ENCODE data around the gene POLR2A. TPM values are rescaled to one million over a fixed set of nuclear protein-coding genes. Genes with fewer than 3 reads are reported as not detected.
"Not testable (repeated sequence)": the region's sequence is repeated elsewhere in the genome, so short reads cannot be mapped to it uniquely, and the experiment has no call there.

The POLR2A gene
- total RNA-seq, 2 donors from 2014 or later: 212 to 283 TPM

DNA sequence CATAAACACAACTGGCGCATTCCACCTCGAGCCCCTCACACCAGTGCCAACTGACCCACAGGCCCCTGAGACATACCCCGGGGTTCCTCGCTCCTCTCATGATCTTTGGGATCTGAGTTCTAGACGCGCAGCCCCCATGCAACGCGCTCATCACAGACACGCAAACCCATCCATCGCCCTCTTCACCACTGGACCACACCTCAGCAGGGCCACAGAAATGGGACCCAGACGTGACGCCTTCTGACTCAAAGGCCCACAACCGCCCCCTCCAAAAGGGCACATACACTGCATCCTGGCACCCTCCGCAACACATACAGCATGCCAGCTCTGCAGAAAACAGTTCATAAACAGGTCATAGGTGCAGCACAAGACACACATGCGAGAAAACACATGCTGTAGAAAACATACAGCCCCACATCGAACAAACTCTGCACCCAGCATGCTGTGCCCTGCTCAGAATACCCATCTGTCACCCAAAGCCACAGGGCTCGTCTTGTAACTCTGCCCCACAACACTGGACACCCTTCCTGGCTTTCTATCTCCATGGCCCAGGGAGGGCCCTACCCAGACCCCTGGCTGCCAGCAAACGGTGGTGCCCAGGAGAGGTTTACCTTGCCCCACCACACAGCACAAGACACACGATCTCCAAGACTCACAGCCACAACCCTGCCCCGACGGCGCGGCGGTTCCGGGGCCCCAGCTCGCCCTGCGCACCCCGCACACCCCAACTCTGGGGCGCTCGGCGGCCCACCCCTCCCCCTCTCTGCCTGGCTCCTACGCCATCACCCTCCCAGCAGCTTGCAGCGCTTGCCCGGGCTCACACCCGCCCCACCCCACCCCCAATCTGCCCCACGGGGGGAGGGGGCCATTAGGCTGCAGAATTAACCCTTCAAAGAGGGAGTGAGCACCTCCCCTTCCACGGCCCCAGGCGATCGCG lies 5.6 kb upstream of the POLR2A start:
- peak overlapping the region; percentile 83 to 93 for H3K27ac Mint-ChIP-seq
- H3K9me3 Mint-ChIP-seq: no peaks in the 10 kb centered on the region
- H3K36me3 Mint-ChIP-seq: no peaks in the 10 kb centered on the region
- no peaks in the 10 kb centered on the region for H3K27me3 Mint-ChIP-seq
- DNase-seq (ENCODE audit: low spot score) (no peak), ATAC-seq (peak; percentile 2 to 34)
- peaks cover 54 to 55% of the 10 kb centered on the region in 2 donors for H3K4me1 Mint-ChIP-seq (ENCODE audit: low read depth in 2 of 2)
- H3K4me3 Mint-ChIP-seq: peak overlapping the region; percentile 91

DNA sequence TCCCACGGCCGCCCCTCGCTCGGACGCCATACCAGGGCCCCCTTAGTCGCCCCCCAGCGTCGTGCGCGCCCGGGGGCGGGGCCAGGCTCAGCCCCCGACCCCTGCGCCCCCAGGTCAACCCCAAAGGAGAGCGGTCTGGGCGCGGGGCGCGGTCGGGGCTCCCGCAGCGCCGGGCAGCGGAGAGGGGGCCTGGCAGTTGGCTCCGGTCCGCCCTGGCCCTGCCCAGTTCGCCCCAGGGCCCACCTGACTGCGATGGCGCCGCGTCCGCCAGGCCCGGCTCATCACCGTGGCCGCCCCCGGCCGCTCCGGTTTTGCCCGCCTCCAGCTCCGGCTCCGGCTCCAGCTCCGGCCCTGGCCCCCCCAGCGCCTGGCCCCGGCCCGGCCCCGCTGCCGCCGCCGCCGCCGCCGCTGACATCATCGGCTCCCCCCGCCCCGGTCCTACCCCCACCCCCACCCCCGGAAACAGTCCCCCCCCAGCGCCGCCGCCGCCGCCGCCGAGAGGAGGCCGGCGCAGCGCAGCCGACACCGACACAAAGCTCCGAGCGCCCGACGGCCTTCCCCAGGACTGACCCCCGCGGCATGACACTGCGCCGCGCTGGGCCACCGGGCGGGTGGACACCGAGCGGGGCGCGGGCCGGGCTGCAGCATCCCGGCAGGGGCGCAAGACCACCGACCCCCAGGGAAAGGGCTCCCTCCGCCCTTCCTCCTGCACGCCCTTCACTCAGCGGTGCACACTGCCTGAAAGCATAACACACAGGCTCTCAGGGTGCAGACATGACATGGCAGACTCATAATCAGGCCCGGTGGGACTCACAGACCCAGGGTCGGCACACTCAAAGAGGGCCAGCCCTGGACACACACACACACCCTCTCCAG lies 4.7 kb upstream of the POLR2A start, which contains the start of gene ZBTB4:
TSS of gene ZBTB4 (minus strand) at position 419 of the 876 bp plus-strand sequence. CDS start 12,830 bp downstream, outside the sequence.
- Mint-ChIP-seq H3K9me3 (no peaks in the 10 kb centered on the region), H3K4me1 (ENCODE audit: low read depth in 2 of 2) (peaks cover 56% of the 10 kb centered on the region in 2 donors)

DNA sequence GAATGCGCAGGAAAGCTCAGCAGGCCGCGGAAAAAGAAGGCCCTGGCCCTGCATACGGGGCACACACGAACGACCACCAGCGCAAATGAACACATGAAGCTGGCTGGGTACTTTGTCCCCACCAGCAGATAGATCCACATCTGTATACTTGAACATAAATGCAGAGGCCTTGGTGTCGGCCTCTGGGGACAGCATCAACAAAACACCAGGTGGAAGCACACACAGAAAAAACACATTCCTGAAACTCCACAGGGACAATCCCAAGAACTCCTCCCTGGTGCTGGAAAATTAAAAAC lies 4.1 kb upstream of the POLR2A start:
- Mint-ChIP-seq H3K9me3 (no peaks in the 10 kb centered on the region), H3K4me3 (peak overlapping the region; percentile 93), H3K27me3 (no peaks in the 10 kb centered on the region), H3K4me1 (ENCODE audit: low read depth in 2 of 2) (peaks cover 61 to 62% of the 10 kb centered on the region in 2 donors), H3K36me3 (peaks cover 5% of the 10 kb centered on the region), H3K27ac (peak overlapping the region; percentile 98)
- DNase-seq (ENCODE audit: low spot score) (no peak), ATAC-seq (no peak)

More for the DNA sequence above, 4.7 kb upstream of the POLR2A start, which contains the start of gene ZBTB4:
- peak within 1 kb of the TSS; percentile 98 for H3K27ac Mint-ChIP-seq
- ATAC-seq (peak; percentile 1 to 17), DNase-seq (ENCODE audit: low spot score) (peak; percentile 73)
- H3K36me3 Mint-ChIP-seq: no peaks in the 10 kb centered on the region
- H3K27me3 Mint-ChIP-seq: no peaks in the 10 kb centered on the region
- peak within 1 kb of the TSS; percentile 93 for H3K4me3 Mint-ChIP-seq

DNA sequence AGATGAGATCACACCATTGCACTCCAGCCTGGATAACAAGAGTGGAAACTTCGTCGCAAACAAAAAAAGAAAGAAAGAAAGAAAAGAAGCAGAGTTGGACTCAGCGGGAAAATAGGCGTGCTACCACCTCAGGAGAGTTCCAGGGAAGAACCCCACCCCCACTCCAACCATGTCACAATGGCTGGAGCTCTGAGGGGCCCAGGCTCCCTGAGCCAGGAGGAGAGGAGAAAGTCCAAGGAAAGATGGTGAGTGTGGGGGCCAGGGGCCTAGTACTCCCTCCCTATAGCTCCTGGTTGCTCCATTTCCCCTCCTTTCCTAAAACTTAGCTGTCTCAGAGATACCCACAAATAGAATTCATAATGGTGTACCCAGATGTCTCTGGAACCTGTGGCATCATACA lies 2.9 kb upstream of the POLR2A start, which contains the start of gene SLC35G6:
TSS of gene SLC35G6 (plus strand) at position 172 of the 400 bp plus-strand sequence. CDS start at position 243, 71 bp downstream.
- Mint-ChIP-seq H3K4me1 (ENCODE audit: low read depth in 2 of 2) (peaks cover 63% of the 10 kb centered on the region in 2 donors), H3K4me3 (peak within 1 kb of the TSS; percentile 93), H3K27ac (peak within 1 kb of the TSS; percentile 98), H3K36me3 (peaks cover 13% of the 10 kb centered on the region)
- not testable (repeated sequence) for ATAC-seq; H3K9me3 Mint-ChIP-seq; DNase-seq (ENCODE audit: low spot score); H3K27me3 Mint-ChIP-seq

DNA sequence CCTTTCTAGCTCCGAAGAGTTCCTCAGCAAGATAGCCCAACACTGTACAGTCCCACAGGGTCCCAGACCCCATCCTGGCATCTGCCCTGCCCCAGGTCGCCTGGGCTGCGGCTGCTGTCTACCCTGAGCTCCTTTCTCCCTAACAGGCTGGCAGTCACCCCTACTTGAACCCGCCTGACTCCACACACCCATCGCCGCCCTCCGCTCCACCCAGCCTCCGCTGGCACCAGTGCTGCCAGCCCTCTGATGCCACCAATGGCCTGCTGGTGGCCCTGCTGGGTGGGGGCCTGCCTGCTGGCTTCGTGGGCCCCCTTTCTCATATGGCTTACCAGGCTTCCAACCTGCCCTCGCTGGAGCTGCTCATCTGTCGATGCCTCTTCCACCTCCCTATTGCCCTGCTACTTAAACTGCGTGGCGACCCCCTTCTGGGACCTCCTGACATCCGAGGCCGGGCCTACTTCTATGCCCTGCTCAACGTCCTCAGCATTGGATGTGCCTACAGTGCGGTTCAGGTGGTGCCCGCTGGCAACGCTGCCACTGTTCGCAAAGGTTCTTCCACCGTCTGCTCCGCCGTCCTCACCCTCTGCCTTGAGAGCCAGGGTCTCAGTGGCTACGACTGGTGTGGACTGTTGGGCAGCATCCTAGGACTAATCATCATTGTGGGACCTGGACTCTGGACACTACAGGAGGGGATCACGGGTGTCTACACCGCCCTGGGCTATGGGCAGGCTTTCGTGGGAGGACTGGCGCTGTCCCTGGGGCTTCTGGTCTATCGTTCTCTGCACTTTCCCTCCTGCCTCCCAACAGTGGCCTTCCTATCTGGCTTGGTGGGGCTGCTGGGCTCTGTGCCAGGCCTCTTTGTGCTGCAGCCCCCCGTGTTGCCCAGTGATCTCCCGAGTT lies 2.1 kb upstream of the POLR2A start:
- DNase-seq (ENCODE audit: low spot score); H3K9me3 Mint-ChIP-seq; H3K27me3 Mint-ChIP-seq; ATAC-seq: not testable (repeated sequence)
- H3K4me3 Mint-ChIP-seq: peak overlapping the region; percentile 91
- peaks cover 58 to 62% of the 10 kb centered on the region in 2 donors for H3K4me1 Mint-ChIP-seq (ENCODE audit: low read depth in 2 of 2)
- peaks cover 17% of the 10 kb centered on the region for H3K36me3 Mint-ChIP-seq
- peak overlapping the region; percentile 98 for H3K27ac Mint-ChIP-seq

DNA sequence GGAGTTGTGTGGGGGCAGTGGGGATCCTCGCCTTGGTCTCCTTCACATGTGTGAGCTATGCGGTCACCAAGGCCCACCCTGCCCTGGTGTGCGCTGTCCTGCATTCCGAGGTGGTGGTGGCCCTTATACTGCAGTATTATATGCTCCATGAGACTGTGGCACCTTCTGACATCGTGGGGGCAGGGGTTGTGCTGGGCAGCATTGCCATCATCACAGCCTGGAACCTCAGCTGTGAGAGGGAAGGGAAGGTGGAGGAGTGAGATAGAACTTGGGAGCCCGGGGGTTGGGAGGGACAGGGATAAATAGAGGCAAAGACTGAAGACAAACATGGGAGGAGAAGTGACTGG lies 1.5 kb upstream of the POLR2A start:
- peak overlapping the region; percentile 98 for H3K27ac Mint-ChIP-seq
- H3K9me3 Mint-ChIP-seq; DNase-seq (ENCODE audit: low spot score); H3K27me3 Mint-ChIP-seq; ATAC-seq: not testable (repeated sequence)
- H3K4me1 Mint-ChIP-seq (ENCODE audit: low read depth in 2 of 2): peaks cover 57 to 64% of the 10 kb centered on the region in 2 donors
- peak overlapping the region; percentile 91 for H3K4me3 Mint-ChIP-seq
- peaks cover 22% of the 10 kb centered on the region for H3K36me3 Mint-ChIP-seq

DNA sequence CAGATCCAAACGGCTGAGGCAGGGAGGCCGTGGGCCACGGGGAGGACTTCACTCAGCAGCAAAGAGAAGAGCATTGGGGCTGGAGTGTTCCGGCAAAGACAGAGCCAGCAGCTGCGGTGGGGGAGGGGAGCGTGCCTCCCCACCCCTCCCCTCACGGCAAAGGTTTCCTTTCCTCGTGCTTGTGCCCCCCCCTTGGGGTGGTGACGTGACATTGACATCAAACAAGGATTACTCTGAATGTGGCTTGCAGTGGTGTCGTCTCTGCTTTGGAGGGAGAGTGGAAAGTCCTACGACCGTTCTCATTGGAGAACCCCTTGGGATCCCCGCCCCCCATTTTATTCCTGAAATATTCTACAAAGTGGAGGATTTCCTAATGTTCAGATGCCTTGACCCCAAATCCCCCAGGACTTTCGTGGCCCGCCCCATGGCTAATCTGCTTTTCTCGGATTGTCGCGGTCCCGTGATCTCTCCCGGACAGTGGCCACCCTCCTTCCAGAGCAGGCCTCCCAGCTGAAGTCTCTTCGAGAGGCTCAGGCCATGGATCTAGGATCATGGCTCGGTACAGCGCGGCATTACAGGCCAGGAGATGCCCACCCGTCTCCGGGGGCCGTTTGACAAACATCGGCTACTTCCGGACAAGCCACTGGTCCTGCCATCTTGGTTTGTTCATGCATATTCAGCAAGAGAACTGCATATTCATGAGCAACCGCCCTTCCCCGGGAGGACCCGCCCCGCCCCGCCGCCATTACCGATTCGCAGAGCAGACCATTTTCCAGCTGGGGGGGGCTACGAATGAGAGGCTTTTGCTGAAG lies 705 bp upstream of the POLR2A start:
- Mint-ChIP-seq H3K4me3 (peak overlapping the region; percentile 91), H3K27me3 (no peaks in the 10 kb centered on the region), H3K36me3 (peaks cover 25% of the 10 kb centered on the region), H3K27ac (peak overlapping the region; percentile 98), H3K9me3 (no peaks in the 10 kb centered on the region), H3K4me1 (ENCODE audit: low read depth in 2 of 2) (peaks cover 52 to 60% of the 10 kb centered on the region in 2 donors)
- DNase-seq (ENCODE audit: low spot score) (peak; percentile 96), ATAC-seq (peak; percentile 71 to 75)

DNA sequence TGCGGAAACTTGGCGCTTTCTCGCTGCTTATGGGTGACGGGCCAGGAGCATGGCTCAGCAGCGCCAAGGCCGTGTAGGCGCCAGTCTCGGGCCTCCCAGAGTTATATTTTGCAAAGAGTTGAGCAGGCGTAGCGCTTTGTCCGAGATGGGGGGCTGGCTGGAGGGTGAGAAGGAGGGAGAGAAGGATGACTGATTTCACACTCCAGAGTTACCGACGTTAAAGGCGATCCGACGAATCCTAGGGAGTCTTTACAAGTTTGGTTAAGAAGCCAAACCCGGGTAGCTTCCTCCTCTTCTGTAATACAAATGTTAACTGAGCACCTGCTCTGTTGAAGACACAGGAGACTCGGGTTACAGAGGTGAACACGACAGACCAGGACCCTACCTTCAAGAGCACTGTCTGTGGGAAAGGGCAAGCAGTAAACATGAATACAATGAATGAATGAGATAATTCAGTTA lies 782 bp downstream of the POLR2A start:
- H3K36me3 Mint-ChIP-seq: peaks cover 29% of the 10 kb centered on the region
- DNase-seq (ENCODE audit: low spot score): no peak

DNA sequence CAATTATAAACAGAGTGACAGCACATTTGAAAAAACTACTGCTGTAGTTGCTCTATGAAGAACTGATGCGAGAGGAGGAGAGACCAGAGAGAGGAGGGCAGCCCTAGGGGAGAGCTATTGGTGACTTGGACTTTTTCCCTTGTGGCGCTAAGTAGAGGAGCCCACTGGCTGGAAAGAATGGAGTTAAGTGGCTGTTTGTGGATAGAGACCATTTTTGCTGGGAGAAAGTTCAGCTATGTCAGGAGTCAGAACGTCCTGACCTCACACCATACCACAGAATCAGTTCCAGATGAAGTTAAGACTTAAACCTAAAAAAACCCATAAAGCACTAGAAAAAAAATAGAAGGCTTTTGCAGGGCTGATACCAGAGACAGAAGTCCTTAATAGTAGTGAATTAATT lies 2.0 kb downstream of the POLR2A start:
- Mint-ChIP-seq H3K27me3 (no peaks in the 10 kb centered on the region), H3K36me3 (peaks cover 34% of the 10 kb centered on the region), H3K9me3 (no peaks in the 10 kb centered on the region), H3K4me1 (ENCODE audit: low read depth in 2 of 2) (peaks cover 59 to 67% of the 10 kb centered on the region in 2 donors), H3K4me3 (peak overlapping the region; percentile 91), H3K27ac (peak overlapping the region; percentile 76 to 98)
- no peak for ATAC-seq
- no peak for DNase-seq (ENCODE audit: low spot score)

More for the DNA sequence above, 782 bp downstream of the POLR2A start:
- ATAC-seq: no peak
- H3K4me3 Mint-ChIP-seq: peak overlapping the region; percentile 91
- no peaks in the 10 kb centered on the region for H3K27me3 Mint-ChIP-seq
- peaks cover 55 to 63% of the 10 kb centered on the region in 2 donors for H3K4me1 Mint-ChIP-seq (ENCODE audit: low read depth in 2 of 2)
- H3K27ac Mint-ChIP-seq: peak overlapping the region; percentile 98
- no peaks in the 10 kb centered on the region for H3K9me3 Mint-ChIP-seq

DNA sequence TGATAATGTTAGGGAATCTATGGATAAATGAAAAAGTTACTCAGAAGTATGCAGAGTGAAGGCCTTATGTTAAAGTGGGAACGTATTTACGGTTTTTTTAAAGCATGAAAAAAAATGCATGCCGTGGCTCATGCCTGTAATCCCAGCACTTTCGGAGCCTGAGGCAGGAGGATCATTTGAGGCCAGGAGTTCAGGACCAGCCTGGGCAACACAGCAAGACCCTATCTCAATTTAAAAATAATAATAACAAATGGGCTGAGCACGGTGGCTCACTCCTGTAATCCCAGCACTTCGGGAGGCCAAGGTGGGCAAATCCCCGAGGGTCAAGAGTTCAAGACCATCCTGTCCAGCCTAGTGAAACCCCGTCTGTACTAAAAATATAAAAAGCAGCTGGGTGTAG lies 6.0 kb downstream of the POLR2A start:
- Mint-ChIP-seq H3K4me1 (ENCODE audit: low read depth in 2 of 2) (peaks cover 58 to 63% of the 10 kb centered on the region in 2 donors), H3K27me3 (no peaks in the 10 kb centered on the region), H3K36me3 (peaks cover 34% of the 10 kb centered on the region), H3K27ac (peak overlapping the region in 1 of 2 donors; percentile 22), H3K4me3 (no peak overlapping the region), H3K9me3 (no peaks in the 10 kb centered on the region)
- ATAC-seq (no peak), DNase-seq (ENCODE audit: low spot score) (no peak)

DNA sequence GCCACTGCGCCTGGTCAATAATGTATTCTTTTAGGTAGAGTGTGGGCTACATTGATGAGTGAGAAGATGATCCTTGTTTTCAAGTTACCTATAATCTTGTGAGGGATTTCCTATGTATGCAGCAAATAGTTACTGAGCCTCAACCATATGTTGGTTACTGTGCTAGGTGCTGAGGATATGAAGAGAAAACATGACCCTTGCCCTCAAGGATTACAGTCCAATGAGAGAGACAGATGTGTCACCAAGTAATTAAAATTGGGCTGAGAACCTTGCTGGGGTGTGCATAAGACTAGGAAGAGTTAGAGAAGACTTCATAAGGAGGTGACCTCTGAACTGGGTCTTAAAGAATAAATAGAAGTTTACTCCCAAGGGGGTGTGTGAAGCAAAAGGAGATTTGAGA lies 7.4 kb downstream of the POLR2A start:
- peaks cover 52 to 55% of the 10 kb centered on the region in 2 donors for H3K4me1 Mint-ChIP-seq (ENCODE audit: low read depth in 2 of 2)
- H3K27me3 Mint-ChIP-seq: no peaks in the 10 kb centered on the region
- H3K9me3 Mint-ChIP-seq: no peaks in the 10 kb centered on the region
- no peak overlapping the region for H3K4me3 Mint-ChIP-seq
- DNase-seq (ENCODE audit: low spot score): no peak
- H3K36me3 Mint-ChIP-seq: peaks cover 23% of the 10 kb centered on the region
- no peak for ATAC-seq
- peak overlapping the region; percentile 1 to 17 for H3K27ac Mint-ChIP-seq

DNA sequence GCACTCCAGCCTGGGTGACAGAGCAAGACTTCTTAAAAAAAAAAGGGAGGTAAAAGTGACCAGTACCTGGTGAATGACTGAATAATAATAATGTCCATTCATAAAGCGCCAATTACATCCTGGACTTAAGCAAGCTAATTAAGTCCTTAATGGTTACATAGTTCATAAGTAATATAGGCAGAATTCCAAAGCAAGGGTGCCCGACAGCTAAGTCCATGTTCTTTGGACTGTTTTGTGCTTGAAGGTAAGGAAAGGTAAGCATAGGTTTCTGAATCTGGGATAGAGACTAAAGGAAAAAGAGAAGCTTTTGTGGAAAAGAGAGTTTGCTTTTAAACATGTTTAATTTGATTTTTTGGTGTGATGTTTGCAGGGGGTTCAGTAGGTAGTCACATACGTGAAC lies 9.8 kb downstream of the POLR2A start:
- Mint-ChIP-seq H3K4me3 (no peak overlapping the region), H3K27me3 (no peaks in the 10 kb centered on the region), H3K4me1 (ENCODE audit: low read depth in 2 of 2) (peaks cover 35 to 46% of the 10 kb centered on the region in 2 donors), H3K36me3 (peaks cover 13% of the 10 kb centered on the region), H3K9me3 (no peaks in the 10 kb centered on the region), H3K27ac (no peak overlapping the region)
- no peak for DNase-seq (ENCODE audit: low spot score)
- no peak for ATAC-seq
